Measurements from ENCODE around the gene STK24.

The STK24 gene

GRCh38 chr13:98521461-98522247 is 55.3 kb downstream of the STK24 start:
- no peak for ATAC-seq
- TF ChIP-seq ZNF565 (CRISPR knock-in tag; conservative IDR thresholded peaks at IDR 0.05; ENCODE audit: low read depth) (no peak), TOX (CRISPR knock-in tag; IDR thresholded peaks at IDR 0.05; ENCODE audit: borderline replicate concordance) (no peak), CSRNP3 (CRISPR knock-in tag; IDR thresholded peaks at IDR 0.05) (no peak), OSR1 (CRISPR knock-in tag; IDR thresholded peaks at IDR 0.05) (no peak), GLIS3 (CRISPR knock-in tag; IDR thresholded peaks at IDR 0.05) (no peak), CSDC2 (CRISPR knock-in tag; IDR thresholded peaks at IDR 0.05) (no peak), PATZ1 (CRISPR knock-in tag; IDR thresholded peaks at IDR 0.05; ENCODE audit: borderline replicate concordance) (no peak), SNAI2 (CRISPR knock-in tag; IDR thresholded peaks at IDR 0.05) (no peak), POU6F1 (CRISPR knock-in tag; IDR thresholded peaks at IDR 0.05; ENCODE audit: borderline replicate concordance, low read depth) (no peak), ZFP3 (CRISPR knock-in tag; IDR thresholded peaks at IDR 0.05) (no peak), ZFP30 (CRISPR knock-in tag; IDR thresholded peaks at IDR 0.05) (no peak), RARB (CRISPR knock-in tag; IDR thresholded peaks at IDR 0.05) (no peak), TSHZ2 (CRISPR knock-in tag; IDR thresholded peaks at IDR 0.05) (no peak)

- ATAC-seq = no peak
- TF ChIP-seq PATZ1 (CRISPR knock-in tag; IDR thresholded peaks at IDR 0.05; ENCODE audit: borderline replicate concordance) (no peak), ZFP3 (CRISPR knock-in tag; IDR thresholded peaks at IDR 0.05) (no peak), CSRNP3 (CRISPR knock-in tag; IDR thresholded peaks at IDR 0.05) (no peak), BACH2 (CRISPR knock-in tag; IDR thresholded peaks at IDR 0.05; ENCODE audit: borderline replicate concordance) (no peak), ARNTL (CRISPR knock-in tag; IDR thresholded peaks at IDR 0.05; ENCODE audit: borderline replicate concordance, low read depth) (no peak), ZNF8 (CRISPR knock-in tag; IDR thresholded peaks at IDR 0.05) (no peak), CREB5 (CRISPR knock-in tag; IDR thresholded peaks at IDR 0.05; ENCODE audit: low read depth) (no peak), TOX (CRISPR knock-in tag; IDR thresholded peaks at IDR 0.05; ENCODE audit: borderline replicate concordance) (no peak), ESRRG (CRISPR knock-in tag; IDR thresholded peaks at IDR 0.05) (no peak), ZC3H10 (CRISPR knock-in tag; IDR thresholded peaks at IDR 0.05) (no peak), GLIS3 (CRISPR knock-in tag; IDR thresholded peaks at IDR 0.05) (no peak), SNAI2 (CRISPR knock-in tag; IDR thresholded peaks at IDR 0.05) (no peak), TSHZ2 (CRISPR knock-in tag; IDR thresholded peaks at IDR 0.05) (no peak), ZNF70 (CRISPR knock-in tag; IDR thresholded peaks at IDR 0.05) (no peak), RARB (CRISPR knock-in tag; IDR thresholded peaks at IDR 0.05) (no peak)
Observed at GRCh38 chr13:98520674-98521449, 56.0 kb downstream of the STK24 start.
